HG03175 (cell line): Measurements from ENCODE around the gene RPRD1B.

Experiments used
- ATAC-seq: cut with Tn5 transposase; IDR thresholded peaks from one replicate; pipeline ENCODE4 v1.9.1; 2021; ENCODE audit warnings: mild to moderate bottlenecking, moderate library complexity; ENCODE audit not compliant: unreplicated experiment

Gene RPRD1B

DNA sequence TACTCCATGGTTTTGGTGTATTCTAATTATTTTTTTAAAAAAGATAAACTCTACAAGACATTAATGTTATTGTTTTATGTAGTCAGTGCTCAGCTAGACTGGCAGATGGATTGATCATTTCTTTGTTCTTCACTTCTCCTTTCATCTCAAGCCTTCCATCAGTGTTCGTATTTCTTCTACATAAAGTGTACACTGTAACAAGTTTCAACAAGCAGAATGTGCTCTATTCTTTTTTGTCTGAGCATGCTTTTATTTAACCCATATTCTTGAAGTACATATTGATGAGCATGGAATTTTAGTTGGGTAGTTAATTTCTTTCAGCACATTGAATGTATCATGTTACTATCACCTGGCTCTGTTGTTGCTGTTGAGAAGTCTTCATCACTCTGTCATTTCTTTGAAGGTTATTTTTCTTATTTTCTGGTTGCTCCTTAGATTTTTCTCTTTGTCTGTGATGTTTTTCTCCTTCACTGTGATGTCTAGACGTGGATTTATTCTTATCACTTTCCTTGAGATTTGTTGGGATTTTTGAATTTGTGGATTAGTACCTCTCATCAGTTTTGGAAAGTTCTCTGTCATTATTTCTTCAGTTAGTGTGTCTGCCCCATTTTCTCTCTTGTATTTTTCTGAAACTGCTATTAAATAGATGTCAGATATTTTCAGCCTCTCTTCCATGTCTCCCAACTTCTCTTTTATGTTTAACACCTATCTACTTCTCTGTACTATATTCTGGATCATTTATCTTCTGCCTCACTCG is 83.0 kb downstream of the RPRD1B start:
- ATAC-seq: no peak

GRCh38 chr20:38117205-38117604 is 83.7 kb downstream of the RPRD1B start:
- no peak for ATAC-seq

- no peak for ATAC-seq
Measured at GRCh38 chr20:38117635-38118034, 84.1 kb downstream of the RPRD1B start.

DNA sequence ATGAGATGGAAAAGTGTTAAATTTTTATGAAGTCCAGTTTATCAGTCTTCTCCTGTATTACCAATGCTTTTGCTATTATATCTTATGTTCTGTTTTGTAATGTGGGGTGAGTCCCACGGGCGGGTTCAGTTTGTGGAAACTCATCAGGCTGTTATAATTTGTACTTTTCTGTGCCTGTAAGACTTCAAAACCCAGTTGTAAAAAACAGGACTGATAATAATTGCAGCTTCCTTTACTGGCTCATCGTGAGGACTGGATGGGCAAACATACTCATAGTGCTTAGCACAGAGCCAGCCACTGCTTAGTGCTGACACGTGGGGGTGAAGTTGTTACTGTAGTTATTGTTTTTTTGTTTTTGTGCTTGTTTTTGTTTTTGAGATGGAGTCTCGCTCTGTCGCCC is 85.9 kb downstream of the RPRD1B start:
- no peak for ATAC-seq

GRCh38 chr20:38120625-38120988 is 87.1 kb downstream of the RPRD1B start:
- ATAC-seq: no peak

DNA sequence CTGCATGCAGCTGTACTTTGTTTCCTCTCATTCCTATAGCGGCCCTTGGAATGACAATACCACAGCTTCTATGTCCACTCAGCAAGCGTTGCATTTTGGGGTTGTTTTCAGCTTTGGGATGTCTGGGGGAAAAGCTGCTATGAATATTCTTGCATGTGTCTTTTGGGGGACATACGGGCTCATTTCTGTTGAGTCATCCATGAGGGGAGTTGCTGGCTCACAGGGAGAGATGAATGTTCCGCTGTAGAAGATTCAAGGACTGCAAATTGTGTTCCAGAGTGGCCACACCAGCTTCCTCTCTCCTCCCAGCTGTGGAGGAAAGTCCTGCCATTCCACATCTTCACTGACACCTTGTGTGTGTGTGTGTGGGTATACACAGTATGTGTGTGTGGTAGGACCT is 88.2 kb downstream of the RPRD1B start:
- ATAC-seq: no peak

GRCh38 chr20:38123021-38123587 is 89.6 kb downstream of the RPRD1B start:
- no peak for ATAC-seq

- no peak for ATAC-seq
Measured at GRCh38 chr20:38125157-38126056, 91.9 kb downstream of the RPRD1B start.

DNA sequence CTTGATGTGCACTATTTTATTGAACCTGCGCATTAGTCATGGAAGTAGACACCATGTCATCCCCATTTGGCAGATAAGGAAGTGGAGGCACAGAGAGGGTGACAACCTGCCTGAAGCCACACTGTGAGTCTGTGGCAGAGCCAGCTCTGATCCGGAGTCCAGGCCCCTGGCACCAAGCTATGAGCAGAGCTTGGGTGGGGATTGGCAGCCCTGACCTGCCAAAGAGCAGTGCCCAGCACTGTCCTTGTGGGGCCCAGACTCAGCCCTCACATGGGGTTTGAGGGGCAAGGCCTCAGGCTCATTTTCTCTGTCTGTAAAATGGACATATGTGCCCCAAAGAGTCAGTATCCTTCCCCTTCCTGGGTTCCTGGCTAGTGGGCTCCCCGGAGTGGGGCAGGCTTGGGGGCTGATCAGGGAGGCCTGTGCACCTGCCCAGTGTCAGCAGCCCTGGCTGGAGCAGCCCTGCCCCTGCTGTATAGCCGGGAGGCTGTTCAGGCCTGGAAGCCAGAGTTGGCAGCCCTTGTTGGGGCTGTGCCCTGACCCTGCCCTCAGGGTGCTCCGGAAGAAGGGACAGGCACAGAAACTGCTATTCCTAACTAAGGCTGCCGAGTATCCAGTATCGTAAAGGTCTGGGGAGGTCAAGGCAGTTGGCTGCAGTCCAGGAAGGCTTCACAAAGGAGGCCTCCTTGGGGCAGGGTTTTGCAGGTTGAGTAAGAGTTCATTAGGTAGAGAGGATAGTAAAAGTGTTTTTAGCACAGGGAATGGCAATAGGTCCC is 92.8 kb downstream of the RPRD1B start:
- ATAC-seq: no peak

GRCh38 chr20:38126932-38127621 is 93.5 kb downstream of the RPRD1B start:
- ATAC-seq: no peak

GRCh38 chr20:38127920-38128528 is 94.5 kb downstream of the RPRD1B start:
- no peak for ATAC-seq

DNA sequence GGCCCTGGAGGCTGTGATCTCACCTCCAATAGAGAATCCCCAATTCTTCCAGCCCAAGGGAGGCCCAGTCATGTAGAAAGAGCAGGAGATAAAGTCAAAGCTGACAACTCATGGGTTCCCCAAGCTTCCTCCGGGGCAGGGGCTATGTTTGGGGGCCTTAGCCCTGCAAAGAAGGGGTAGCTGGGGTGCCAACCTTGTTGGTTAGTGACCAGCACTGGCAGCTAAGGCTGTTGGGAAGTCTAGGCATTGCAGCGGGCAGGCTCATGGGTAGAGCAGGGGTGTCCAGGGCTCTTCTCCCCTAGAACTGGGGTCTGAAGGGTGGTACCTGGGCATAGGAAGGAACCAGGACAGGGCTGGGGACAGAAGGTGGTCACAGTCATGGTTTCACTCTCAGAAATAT is 95.1 kb downstream of the RPRD1B start:
- ATAC-seq: no peak

DNA sequence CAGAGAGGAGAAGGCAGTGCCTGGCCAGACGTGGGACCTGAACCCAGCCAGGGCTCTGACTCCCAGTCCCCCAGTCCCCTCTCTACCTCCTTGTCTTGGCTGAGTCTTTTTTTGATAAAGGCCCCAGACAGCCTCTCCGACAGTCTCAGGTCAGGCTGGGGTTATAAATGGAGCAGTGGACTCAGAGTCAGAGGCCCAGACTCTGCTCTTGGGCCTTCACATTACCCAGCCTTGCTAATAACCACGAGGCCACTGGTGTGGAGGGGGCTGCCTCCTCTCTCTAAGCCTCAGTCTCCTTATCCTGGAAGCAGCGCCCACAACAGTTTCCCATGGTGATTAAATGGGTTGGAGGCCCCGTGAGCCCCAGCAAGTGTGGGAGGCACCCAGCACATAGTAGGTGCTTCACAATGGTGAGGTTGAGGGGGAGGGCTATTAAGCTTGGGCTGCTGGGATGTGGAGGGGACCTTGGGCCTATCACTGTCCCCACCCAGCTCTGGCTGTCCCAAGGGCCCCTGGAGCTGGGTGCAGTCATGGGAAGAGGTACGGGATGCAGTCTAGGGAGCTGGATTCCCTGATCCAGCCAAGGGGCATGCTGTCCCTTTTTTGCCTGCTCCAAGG is 95.8 kb downstream of the RPRD1B start:
- ATAC-seq: no peak

DNA sequence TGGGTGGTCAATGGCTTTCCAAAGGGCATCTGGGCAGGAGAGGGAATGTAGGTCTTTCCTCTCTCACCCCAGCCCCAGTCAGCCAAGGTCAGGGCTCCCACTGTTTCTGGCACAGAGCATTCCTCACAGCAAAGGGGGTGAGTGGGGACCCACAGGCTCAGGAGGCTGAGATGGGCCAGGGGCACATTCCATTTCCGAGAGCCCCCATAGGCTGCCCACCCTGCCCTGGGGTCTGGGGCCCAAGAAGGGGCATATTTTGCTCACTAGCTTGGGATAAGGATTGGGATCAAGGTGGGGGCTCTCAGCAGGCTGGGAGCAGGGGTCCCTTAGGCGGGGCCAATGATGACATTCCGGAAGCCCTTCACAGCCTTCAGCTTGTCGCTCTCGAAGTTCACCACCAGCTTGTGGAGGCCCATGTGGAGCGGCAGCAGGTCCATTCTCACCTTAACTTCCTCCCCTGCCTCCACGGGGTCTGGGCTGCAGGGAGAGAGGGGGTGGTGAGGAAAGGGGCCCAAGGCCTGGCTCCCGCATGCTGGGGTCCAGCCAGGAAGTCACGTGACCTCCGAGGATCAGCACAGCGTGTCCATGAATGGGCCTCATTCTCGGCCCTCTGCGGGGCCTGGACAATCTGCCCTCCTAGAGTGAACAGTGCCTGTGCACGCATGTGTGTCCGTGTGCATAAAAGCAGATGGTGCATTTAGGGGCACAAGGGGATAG is 96.5 kb downstream of the RPRD1B start:
- ATAC-seq: no peak

DNA sequence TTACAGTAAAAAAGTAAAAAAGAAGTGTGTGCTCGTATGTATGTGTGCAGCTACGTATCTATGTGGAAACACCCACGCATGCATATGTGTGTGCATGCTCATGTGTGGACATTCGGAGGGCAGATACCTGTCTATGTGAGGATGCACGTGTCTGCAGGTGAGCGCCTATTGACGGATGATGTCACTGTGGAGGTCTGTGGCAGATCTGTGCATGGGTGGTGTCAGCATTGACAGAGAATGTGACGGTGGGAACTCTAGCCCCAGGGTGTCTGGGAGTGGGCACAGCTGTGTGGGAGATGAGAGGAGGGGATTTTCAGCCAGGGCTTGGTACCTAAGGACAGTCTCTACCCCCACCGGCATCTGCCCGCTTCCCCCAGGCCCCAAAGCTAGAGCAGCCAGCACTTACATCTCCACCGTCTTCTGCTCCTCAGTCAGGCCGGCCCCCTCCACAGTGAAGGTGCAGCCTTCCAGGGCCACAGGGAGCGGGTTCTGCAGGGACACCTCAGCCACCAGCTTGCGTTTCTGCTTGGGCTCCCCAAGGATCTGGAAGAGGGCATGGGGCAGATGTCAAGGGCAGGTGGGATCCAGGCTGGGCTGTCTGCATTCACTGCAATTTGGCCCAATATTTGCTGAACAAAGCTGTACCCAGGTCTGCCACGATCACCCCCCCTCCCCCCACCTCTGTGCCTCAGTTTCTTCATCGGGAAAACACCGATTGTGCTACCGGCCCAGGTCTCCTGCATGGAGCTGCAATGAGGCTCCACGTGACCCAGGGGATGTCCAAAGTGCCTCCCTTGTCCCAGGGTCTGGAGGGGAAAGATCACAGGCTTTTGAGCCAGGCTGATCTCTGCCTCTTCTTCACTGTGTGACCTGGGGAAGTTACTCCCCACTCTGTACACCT is 97.4 kb downstream of the RPRD1B start:
- ATAC-seq: no peak

DNA sequence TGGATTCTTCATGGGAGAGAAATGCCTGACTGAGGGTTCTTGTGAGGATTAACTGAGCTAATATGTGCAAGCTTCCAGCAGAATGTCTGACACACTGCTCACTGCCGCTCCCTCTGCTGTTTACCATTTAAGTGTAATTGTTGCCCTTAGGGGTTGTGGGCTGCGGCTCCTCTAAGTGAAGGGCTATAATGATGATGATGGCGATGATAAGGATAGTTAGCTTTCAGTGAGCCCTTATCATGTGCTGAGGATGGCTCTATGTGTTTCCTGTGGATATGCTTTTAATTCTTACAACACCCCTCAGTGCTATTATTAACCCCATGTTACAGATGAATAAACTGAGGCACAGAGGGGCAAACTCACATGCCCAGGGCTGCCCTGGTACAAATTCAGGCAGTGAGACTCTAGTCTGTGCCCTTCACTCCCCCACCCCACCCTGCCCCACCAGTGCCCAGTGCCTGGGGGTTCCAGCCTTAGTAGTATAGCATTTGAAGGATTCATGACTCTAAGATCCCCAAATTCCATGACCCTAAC is 98.1 kb downstream of the RPRD1B start:
- ATAC-seq: no peak

- no peak for ATAC-seq
Measured at GRCh38 chr20:38132156-38132909, 98.8 kb downstream of the RPRD1B start.
